ENCODE results near the gene VHLL. TPM values are rescaled to one million over a fixed set of nuclear protein-coding genes. Genes with fewer than 3 reads are reported as not detected.
"Not testable (repeated sequence)": the region's sequence is repeated elsewhere in the genome, so short reads cannot be mapped to it uniquely, and the experiment has no call there.

Gene VHLL
- total and polyA plus RNA-seq, 2 of the 13 experiments (the other 11 are each of a cell fraction or from before 2014, with no cell fraction given), result 0.24 TPM; not detected in 1

DNA sequence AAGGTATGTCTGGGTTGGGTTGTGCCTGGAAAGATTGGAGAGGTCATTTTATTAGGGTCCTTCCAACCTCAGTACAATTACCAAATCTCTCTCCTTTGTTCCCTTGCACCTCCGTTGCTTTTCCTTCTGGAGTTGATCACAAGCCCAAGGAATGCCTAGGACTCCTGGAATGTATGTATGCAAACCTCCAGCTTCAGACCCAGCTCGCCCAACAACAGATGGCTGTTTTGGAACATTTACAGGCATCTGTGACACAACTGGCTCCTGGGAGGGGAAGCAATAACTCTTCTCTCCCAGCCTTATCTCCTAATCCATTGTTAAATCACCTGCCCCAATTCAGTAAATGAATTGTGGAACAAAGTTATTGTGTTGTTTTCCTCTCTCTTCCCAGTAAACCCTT, 47.5 kb upstream of the VHLL start:
- no peaks in the 10 kb centered on the region for H3K36me3 ChIP-seq (replicated peaks in 1 of 2; ENCODE audit: control insufficient read depth in 1 of 2, insufficient read depth in 2 of 2, low read length in 2 of 2)
- no peak overlapping the region for H2AFZ ChIP-seq (ENCODE audit: low read length)
- H4K20me1 ChIP-seq (ENCODE audit: insufficient read depth, low read length), result no peaks in the 10 kb centered on the region
- intact Hi-C loops (cut with micrococcal nuclease; ENCODE audit: unreplicated experiment) (no loop called here), in situ Hi-C loops (cut with HindIII; ENCODE audit: extremely low pct_ligation_motif_present, low pct_unique_long_range_greater_than_20kb) (no loop called here)
- no peaks in the 10 kb centered on the region for H3K79me2 ChIP-seq (ENCODE audit: insufficient read depth, low read length)
- no peak for ATAC-seq
- no peak overlapping the region for H3K4me2 ChIP-seq (ENCODE audit: low read depth, low read length)
- H3K9ac ChIP-seq (ENCODE audit: insufficient read depth, low read depth, low read length), result no peak overlapping the region
- H3K27me3 ChIP-seq (ENCODE audit: control insufficient read depth in 1 of 2, insufficient read depth in 2 of 2, low read length in 2 of 2), result no peaks in the 10 kb centered on the region
- H3K4me1 ChIP-seq (ENCODE audit: insufficient read depth, low read length), result no peaks in the 10 kb centered on the region
- no peak for DNase-seq (ENCODE audit: low spot score)
- BruUV-seq (replicated peaks), result no TSS peak
- H3K9me3 ChIP-seq (ENCODE audit: low read length), result no peaks in the 10 kb centered on the region
- no peak for FAIRE-seq
- POLR2A ChIA-PET, result interaction anchor here (0.8 kb wide), 1 partner anchor 25 kb away, joined by 3 read pairs; no protein-coding TSS in a partner anchor
- no peak overlapping the region for H3K4me3 ChIP-seq (replicated peaks in 1 of 3; ENCODE audit: insufficient read depth in 1 of 3, low read depth in 2 of 3, low read length in 3 of 3)
- CTCF ChIA-PET (ENCODE audit: low intra/inter-chr PET ratio, low total read pairs), result no interaction called here
- 51% methylated on average over 2 of the region's 2 CpGs for WGBS (ENCODE audit: low lambda C conversion rate)
- H3K27ac ChIP-seq (ENCODE audit: extremely low read length, insufficient read depth, low read length), result no peak overlapping the region
- no peak for TF ChIP-seq ZBTB4 (CRISPR knock-in tag; IDR thresholded peaks at IDR 0.05; ENCODE audit: borderline replicate concordance)
- TF ChIP-seq, protein P1, sequence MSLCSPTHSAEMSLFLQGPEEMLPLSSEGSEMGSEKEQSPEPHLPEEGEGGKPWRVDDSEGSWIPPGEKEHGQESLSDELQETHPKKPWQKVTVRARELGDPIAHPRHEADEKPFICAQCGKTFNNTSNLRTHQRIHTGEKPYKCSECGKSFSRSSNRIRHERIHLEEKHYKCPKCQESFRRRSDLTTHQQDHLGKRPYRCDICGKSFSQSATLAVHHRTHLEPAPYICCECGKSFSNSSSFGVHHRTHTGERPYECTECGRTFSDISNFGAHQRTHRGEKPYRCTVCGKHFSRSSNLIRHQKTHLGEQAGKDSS (CRISPR knock-in tag; IDR thresholded peaks at IDR 0.05; ENCODE audit: borderline replicate concordance, low read depth), result no peak
- no peak for TF ChIP-seq E2F2 (CRISPR knock-in tag; IDR thresholded peaks at IDR 0.05; ENCODE audit: borderline replicate concordance)
- no peak for TF ChIP-seq RAD21 (CRISPR knock-in tag; IDR thresholded peaks at IDR 0.05)
- TF ChIP-seq ZNF674 (CRISPR knock-in tag; IDR thresholded peaks at IDR 0.05; ENCODE audit: low read depth), result no peak
- TF ChIP-seq, protein P2, sequence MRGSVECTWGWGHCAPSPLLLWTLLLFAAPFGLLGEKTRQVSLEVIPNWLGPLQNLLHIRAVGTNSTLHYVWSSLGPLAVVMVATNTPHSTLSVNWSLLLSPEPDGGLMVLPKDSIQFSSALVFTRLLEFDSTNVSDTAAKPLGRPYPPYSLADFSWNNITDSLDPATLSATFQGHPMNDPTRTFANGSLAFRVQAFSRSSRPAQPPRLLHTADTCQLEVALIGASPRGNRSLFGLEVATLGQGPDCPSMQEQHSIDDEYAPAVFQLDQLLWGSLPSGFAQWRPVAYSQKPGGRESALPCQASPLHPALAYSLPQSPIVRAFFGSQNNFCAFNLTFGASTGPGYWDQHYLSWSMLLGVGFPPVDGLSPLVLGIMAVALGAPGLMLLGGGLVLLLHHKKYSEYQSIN (CRISPR knock-in tag; IDR thresholded peaks at IDR 0.05; ENCODE audit: borderline replicate concordance), result no peak
- no peak for TF ChIP-seq CCDC6 (CRISPR knock-in tag; IDR thresholded peaks at IDR 0.05)
- TF ChIP-seq ZNF496 (CRISPR knock-in tag; IDR thresholded peaks at IDR 0.05; ENCODE audit: insufficient replicate concordance), result no peak

- H3K9me3 ChIP-seq (ENCODE audit: low read length); CTCF ChIA-PET (ENCODE audit: low intra/inter-chr PET ratio, low total read pairs); BruUV-seq (replicated peaks); DNase-seq (ENCODE audit: low spot score); FAIRE-seq; H2AFZ ChIP-seq (ENCODE audit: low read length); H3K36me3 ChIP-seq (replicated peaks in 1 of 2; ENCODE audit: control insufficient read depth in 1 of 2, insufficient read depth in 2 of 2, low read length in 2 of 2); H3K27me3 ChIP-seq (ENCODE audit: control insufficient read depth in 1 of 2, insufficient read depth in 2 of 2, low read length in 2 of 2); H3K27ac ChIP-seq (ENCODE audit: extremely low read length, insufficient read depth, low read length); H3K4me2 ChIP-seq (ENCODE audit: low read depth, low read length); in situ Hi-C loops (cut with HindIII; ENCODE audit: extremely low pct_ligation_motif_present, low pct_unique_long_range_greater_than_20kb); H4K20me1 ChIP-seq (ENCODE audit: insufficient read depth, low read length); ATAC-seq; H3K4me1 ChIP-seq (ENCODE audit: insufficient read depth, low read length); H3K9ac ChIP-seq (ENCODE audit: insufficient read depth, low read depth, low read length); intact Hi-C loops (cut with micrococcal nuclease; ENCODE audit: unreplicated experiment); H3K79me2 ChIP-seq (ENCODE audit: insufficient read depth, low read length); H3K4me3 ChIP-seq (replicated peaks in 1 of 3; ENCODE audit: insufficient read depth in 1 of 3, low read depth in 2 of 3, low read length in 3 of 3): not testable (repeated sequence)
- WGBS (ENCODE audit: low lambda C conversion rate), result 85% methylated on average over 2 of the region's 2 CpGs
- POLR2A ChIA-PET, result interaction anchor here (0.7 to 0.8 kb wide), 2 partner anchors 25 to 98 kb away, joined by 3 to 4 read pairs; no protein-coding TSS in a partner anchor
Observed at GRCh38 chr1:156346035-156346434, 46.9 kb upstream of the VHLL start.
